ENCODE data around the gene FOXP1.

FOXP1 gene

DNA sequence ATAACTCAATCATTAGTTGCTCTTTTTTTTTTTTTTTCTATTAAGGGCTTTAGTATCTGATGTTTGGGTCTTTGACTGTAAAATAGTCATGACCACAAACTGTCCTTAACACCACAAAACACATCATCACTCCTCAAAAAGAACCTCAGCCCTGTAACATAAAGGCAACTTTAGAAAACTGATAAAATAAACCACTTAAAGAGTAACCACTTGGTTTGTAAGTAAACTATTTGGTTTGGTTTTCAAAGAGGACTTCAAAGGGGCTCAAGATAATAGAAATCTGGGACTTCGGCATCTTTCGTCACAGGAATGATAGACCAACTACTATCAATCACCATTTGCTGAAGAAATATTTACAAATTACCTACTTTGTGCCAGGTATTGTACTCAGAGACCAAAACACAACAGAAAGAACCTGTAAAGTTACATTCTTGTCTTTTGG is 167.8 kb downstream of the FOXP1 start:
- no peaks in the 10 kb centered on the region for H3K4me1 ChIP-seq (ENCODE audit: control insufficient read depth in 5 of 5, insufficient read depth in 5 of 5, low read length in 5 of 5)
- no peak overlapping the region for H3K27ac ChIP-seq (ENCODE audit: low read depth, low read length)
- no peak overlapping the region for H3K9ac ChIP-seq (ENCODE audit: low read length in 5 of 5)
- H3K9me3 ChIP-seq (ENCODE audit: control insufficient read depth in 5 of 5, low read length in 5 of 5) = no peaks in the 10 kb centered on the region
- no peak overlapping the region for H3K4me3 ChIP-seq (ENCODE audit: low read depth in 1 of 5, low read length in 5 of 5)
- H3K36me3 ChIP-seq (ENCODE audit: control insufficient read depth in 5 of 5, insufficient read depth in 5 of 5, low read length in 5 of 5) = peaks cover 0 to 2% (median 0%) of the 10 kb centered on the region in 5 donors
- no peaks in the 10 kb centered on the region for H3K27me3 ChIP-seq (ENCODE audit: control insufficient read depth in 5 of 5, insufficient read depth in 4 of 5, low read length in 5 of 5)

DNA sequence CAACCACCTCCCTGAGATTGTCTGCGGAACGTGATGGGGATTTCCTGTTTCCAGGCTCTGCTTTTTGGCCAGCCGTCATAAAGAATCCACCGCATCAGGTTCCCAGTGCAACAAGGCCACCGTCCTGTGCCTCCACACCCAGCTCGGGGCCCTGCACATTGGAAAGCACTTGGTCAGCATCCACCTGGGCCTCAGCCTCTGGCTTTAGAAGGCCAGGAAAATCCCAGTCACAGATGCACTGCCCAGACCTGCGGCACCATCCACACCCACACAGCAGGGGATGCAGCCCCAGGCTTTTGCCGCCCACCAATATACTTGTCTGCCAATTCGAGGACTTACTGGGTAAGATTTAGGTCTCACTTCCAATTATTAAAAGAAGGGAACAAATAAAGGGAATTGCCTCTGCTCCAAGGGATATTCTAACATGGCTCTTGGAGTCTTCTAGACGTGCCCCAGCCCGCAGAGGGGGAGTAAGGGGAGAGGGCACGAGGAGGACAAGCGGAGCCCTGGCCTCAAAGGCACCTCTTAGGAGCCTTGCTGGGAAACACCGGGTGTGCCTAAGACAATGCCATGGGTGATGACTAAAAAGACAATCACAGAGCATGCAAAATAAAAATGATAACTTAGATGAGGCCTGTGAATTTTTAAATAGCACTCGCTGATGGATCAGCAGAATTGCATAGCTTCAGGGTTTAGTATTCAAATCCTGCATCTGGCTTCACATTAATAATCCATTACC is 169.2 kb downstream of the FOXP1 start:
- Histone ChIP-seq H3K4me3 (ENCODE audit: low read depth in 1 of 5, low read length in 5 of 5) (no peak overlapping the region), H3K27me3 (ENCODE audit: control insufficient read depth in 5 of 5, insufficient read depth in 4 of 5, low read length in 5 of 5) (no peaks in the 10 kb centered on the region), H3K9me3 (ENCODE audit: control insufficient read depth in 5 of 5, low read length in 5 of 5) (no peaks in the 10 kb centered on the region), H3K36me3 (ENCODE audit: control insufficient read depth in 5 of 5, insufficient read depth in 5 of 5, low read length in 5 of 5) (no peaks in the 10 kb centered on the region), H3K27ac (ENCODE audit: low read depth, low read length) (no peak overlapping the region), H3K9ac (ENCODE audit: low read length in 5 of 5) (no peak overlapping the region), H3K4me1 (ENCODE audit: control insufficient read depth in 5 of 5, insufficient read depth in 5 of 5, low read length in 5 of 5) (no peaks in the 10 kb centered on the region)

DNA sequence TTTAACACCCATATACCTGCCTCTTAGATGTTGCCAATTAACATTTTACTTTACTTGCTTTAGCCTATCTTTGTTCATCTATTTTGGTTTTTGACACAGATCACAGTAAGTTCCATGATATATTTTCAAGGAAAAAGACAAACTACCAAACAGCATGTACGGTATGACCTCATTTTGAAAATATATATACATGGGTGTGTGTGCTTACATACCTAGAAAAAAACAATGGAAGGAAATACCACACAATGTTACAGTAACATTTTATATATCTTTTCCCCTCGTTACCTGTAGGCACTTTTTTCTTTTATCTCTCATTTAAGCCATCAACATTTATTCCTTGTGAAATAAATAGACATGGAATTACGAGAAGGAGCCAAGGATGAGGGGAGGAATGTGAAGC is 170.0 kb downstream of the FOXP1 start:
- Histone ChIP-seq H3K9me3 (ENCODE audit: control insufficient read depth in 5 of 5, low read length in 5 of 5) (no peaks in the 10 kb centered on the region), H3K27me3 (ENCODE audit: control insufficient read depth in 5 of 5, insufficient read depth in 4 of 5, low read length in 5 of 5) (no peaks in the 10 kb centered on the region), H3K4me1 (ENCODE audit: control insufficient read depth in 5 of 5, insufficient read depth in 5 of 5, low read length in 5 of 5) (no peaks in the 10 kb centered on the region), H3K4me3 (ENCODE audit: low read depth in 1 of 5, low read length in 5 of 5) (no peak overlapping the region), H3K9ac (ENCODE audit: low read length in 5 of 5) (no peak overlapping the region), H3K36me3 (ENCODE audit: control insufficient read depth in 5 of 5, insufficient read depth in 5 of 5, low read length in 5 of 5) (no peaks in the 10 kb centered on the region), H3K27ac (ENCODE audit: low read depth, low read length) (no peak overlapping the region)

DNA sequence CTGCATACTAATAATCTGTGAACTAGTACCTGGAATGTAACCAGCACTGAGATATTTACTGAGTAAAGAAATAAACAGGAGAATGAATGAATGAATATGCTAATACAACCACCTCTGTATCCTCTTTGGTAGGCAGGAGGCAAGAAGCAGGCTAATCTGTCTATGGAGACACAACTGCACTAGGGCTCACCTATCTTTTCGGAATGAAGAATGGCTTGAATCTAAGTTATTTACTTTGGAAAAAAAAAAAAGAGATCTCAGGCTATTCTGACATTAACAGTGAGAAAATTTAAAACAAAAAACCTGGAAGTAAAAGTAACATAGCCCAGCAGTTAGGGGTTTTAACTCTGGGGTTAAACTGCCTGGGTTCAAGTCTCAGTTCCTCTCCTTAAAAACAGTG is 174.2 kb downstream of the FOXP1 start:
- Histone ChIP-seq H3K9ac (ENCODE audit: low read length in 5 of 5) (no peak overlapping the region), H3K27me3 (ENCODE audit: control insufficient read depth in 5 of 5, insufficient read depth in 4 of 5, low read length in 5 of 5) (no peaks in the 10 kb centered on the region), H3K4me3 (ENCODE audit: low read depth in 1 of 5, low read length in 5 of 5) (no peak overlapping the region), H3K9me3 (ENCODE audit: control insufficient read depth in 5 of 5, low read length in 5 of 5) (no peaks in the 10 kb centered on the region), H3K27ac (ENCODE audit: low read depth, low read length) (no peak overlapping the region), H3K36me3 (ENCODE audit: control insufficient read depth in 5 of 5, insufficient read depth in 5 of 5, low read length in 5 of 5) (no peaks in the 10 kb centered on the region), H3K4me1 (ENCODE audit: control insufficient read depth in 5 of 5, insufficient read depth in 5 of 5, low read length in 5 of 5) (peaks cover 0 to 2% (median 0%) of the 10 kb centered on the region in 5 donors)

DNA sequence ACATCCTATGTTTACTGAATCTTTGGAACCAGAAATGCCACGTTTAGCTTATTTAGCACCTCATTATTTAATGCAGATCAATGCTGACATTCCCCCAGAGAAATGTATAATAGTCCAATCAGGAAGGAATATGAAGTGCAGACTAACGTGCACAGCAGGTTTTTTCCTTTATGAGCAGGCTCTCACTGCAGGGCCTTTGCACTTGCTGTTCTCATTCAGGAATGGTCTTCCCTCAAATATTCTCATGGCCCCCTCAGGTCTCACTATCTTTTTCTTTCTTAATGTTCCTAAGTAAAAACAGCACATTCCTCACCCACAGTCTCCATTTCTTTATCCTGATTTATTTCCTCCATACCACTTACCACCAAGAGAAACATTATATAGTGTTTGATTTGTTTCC is 174.6 kb downstream of the FOXP1 start:
- H3K4me3 ChIP-seq (ENCODE audit: low read depth in 1 of 5, low read length in 5 of 5) = no peak overlapping the region
- H3K9ac ChIP-seq (ENCODE audit: low read length in 5 of 5) = no peak overlapping the region
- H3K4me1 ChIP-seq (ENCODE audit: control insufficient read depth in 5 of 5, insufficient read depth in 5 of 5, low read length in 5 of 5) = peaks cover 0 to 4% (median 0%) of the 10 kb centered on the region in 5 donors
- H3K27ac ChIP-seq (ENCODE audit: low read depth, low read length) = no peak overlapping the region
- no peaks in the 10 kb centered on the region for H3K36me3 ChIP-seq (ENCODE audit: control insufficient read depth in 5 of 5, insufficient read depth in 5 of 5, low read length in 5 of 5)
- no peaks in the 10 kb centered on the region for H3K27me3 ChIP-seq (ENCODE audit: control insufficient read depth in 5 of 5, insufficient read depth in 4 of 5, low read length in 5 of 5)
- H3K9me3 ChIP-seq (ENCODE audit: control insufficient read depth in 5 of 5, low read length in 5 of 5) = no peaks in the 10 kb centered on the region

DNA sequence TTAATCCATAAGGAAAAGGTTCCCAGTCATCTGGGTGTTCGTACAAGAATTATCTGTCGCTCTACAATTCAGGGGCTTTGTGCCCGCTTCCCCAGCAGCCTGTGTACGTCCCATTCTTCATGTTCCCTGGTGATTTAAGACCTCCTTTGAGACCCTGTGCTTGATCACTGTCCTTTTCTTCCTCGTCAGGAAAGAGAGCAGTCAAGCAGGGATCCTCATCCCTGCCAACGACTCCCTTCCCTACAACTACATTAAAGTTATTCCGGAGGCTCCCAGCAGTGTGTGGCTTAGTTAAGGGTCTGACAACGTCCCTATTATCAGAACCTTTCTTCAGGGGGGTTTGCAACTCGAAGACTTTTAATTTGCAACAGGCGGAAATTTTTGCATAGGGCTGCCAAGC is 175.7 kb downstream of the FOXP1 start:
- no peaks in the 10 kb centered on the region for H3K36me3 ChIP-seq (ENCODE audit: control insufficient read depth in 5 of 5, insufficient read depth in 5 of 5, low read length in 5 of 5)
- no peak overlapping the region for H3K4me3 ChIP-seq (ENCODE audit: low read depth in 1 of 5, low read length in 5 of 5)
- H3K4me1 ChIP-seq (ENCODE audit: control insufficient read depth in 5 of 5, insufficient read depth in 5 of 5, low read length in 5 of 5) = peaks cover 0 to 4% (median 0%) of the 10 kb centered on the region in 5 donors
- H3K9ac ChIP-seq (ENCODE audit: low read length in 5 of 5) = no peak overlapping the region
- no peak overlapping the region for H3K27ac ChIP-seq (ENCODE audit: low read depth, low read length)
- no peaks in the 10 kb centered on the region for H3K9me3 ChIP-seq (ENCODE audit: control insufficient read depth in 5 of 5, low read length in 5 of 5)
- no peaks in the 10 kb centered on the region for H3K27me3 ChIP-seq (ENCODE audit: control insufficient read depth in 5 of 5, insufficient read depth in 4 of 5, low read length in 5 of 5)

DNA sequence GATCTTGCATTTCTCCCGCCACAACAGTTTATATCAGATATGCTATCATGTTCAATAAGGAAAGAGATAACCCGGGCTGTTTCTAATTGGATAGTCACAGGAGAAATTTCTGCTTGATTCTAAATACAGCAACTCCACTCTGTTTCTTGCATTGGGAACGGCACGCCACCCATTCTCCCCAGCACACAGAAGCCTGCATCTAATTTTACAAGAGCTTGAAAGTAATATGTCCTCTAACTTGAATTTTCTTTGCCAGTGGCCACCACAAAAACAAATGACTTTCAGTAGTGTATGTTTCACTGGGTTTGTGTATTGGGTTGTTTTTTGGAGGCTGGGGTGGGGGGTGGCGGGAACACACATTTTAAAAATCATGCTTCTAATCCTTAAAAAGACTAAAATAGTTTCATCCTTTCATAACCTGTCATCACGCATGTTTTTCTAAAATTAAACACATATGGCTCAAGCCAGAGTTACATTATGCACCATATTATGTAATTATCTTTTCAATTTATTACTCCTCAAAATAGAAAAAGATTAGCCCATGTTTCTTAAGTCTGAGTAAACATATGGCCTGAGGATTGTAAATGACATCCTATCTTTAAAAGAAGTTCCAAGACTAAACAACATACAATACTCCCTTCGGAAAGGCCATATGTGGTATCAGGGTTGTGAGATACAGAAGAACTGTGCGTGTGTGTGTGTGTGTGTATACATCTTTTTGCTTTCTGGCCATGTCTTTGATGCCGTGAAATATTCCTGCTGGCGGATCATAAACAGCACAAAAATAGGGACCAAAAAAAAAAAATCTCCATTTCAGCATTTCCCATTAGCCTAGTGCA is 176.3 kb downstream of the FOXP1 start:
- Histone ChIP-seq H3K27me3 (ENCODE audit: control insufficient read depth in 5 of 5, insufficient read depth in 4 of 5, low read length in 5 of 5) (no peaks in the 10 kb centered on the region), H3K9me3 (ENCODE audit: control insufficient read depth in 5 of 5, low read length in 5 of 5) (no peaks in the 10 kb centered on the region), H3K9ac (ENCODE audit: low read length in 5 of 5) (no peak overlapping the region), H3K4me1 (ENCODE audit: control insufficient read depth in 5 of 5, insufficient read depth in 5 of 5, low read length in 5 of 5) (peaks cover 0 to 4% (median 0%) of the 10 kb centered on the region in 5 donors), H3K4me3 (ENCODE audit: low read depth in 1 of 5, low read length in 5 of 5) (no peak overlapping the region), H3K36me3 (ENCODE audit: control insufficient read depth in 5 of 5, insufficient read depth in 5 of 5, low read length in 5 of 5) (no peaks in the 10 kb centered on the region), H3K27ac (ENCODE audit: low read depth, low read length) (no peak overlapping the region)

DNA sequence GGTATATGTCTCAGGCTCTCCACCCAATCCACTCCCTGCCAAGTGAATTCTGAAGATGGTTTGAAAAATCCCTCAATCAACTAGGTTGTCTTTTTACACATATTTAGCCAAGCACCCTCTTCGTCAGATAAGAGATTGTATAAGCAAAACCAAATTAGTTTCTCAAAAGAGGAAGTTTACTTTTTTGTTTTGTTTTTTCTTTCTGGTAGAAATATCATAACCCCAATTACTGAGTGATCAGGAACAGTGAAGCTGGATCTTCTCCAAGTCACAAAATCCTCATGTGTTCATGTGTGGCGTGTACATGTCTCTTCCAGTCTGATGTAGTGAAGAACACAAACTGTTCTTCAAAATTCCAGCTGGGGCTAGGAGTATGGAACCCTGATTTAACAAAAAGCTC is 180.6 kb downstream of the FOXP1 start:
- Histone ChIP-seq H3K9me3 (ENCODE audit: control insufficient read depth in 5 of 5, low read length in 5 of 5) (no peaks in the 10 kb centered on the region), H3K4me1 (ENCODE audit: control insufficient read depth in 5 of 5, insufficient read depth in 5 of 5, low read length in 5 of 5) (peaks cover 0 to 4% (median 0%) of the 10 kb centered on the region in 5 donors), H3K36me3 (ENCODE audit: control insufficient read depth in 5 of 5, insufficient read depth in 5 of 5, low read length in 5 of 5) (no peaks in the 10 kb centered on the region), H3K27me3 (ENCODE audit: control insufficient read depth in 5 of 5, insufficient read depth in 4 of 5, low read length in 5 of 5) (no peaks in the 10 kb centered on the region), H3K9ac (ENCODE audit: low read length in 5 of 5) (no peak overlapping the region), H3K4me3 (ENCODE audit: low read depth in 1 of 5, low read length in 5 of 5) (no peak overlapping the region), H3K27ac (ENCODE audit: low read depth, low read length) (no peak overlapping the region)

DNA sequence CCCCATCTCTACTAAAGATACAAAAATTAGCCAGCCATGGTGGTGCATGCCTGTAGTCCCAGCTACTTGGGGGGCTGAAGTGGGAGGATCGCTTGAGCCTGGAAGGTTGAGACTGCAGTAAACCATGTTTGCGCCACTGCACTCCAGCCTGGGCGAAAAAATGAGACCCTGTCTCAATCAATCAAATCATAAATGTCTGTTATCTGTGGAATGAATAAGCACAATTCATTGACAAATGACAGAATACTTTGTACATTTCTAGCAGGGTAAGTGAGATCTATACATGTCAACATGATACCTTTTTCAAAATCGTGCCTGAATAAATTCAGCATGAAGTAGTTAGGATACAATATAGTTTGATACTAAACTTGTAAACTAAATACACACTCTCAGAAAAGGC is 181.2 kb downstream of the FOXP1 start:
- Histone ChIP-seq H3K27me3 (ENCODE audit: control insufficient read depth in 5 of 5, insufficient read depth in 4 of 5, low read length in 5 of 5) (no peaks in the 10 kb centered on the region), H3K9me3 (ENCODE audit: control insufficient read depth in 5 of 5, low read length in 5 of 5) (no peaks in the 10 kb centered on the region), H3K36me3 (ENCODE audit: control insufficient read depth in 5 of 5, insufficient read depth in 5 of 5, low read length in 5 of 5) (no peaks in the 10 kb centered on the region), H3K4me3 (ENCODE audit: low read depth in 1 of 5, low read length in 5 of 5) (no peak overlapping the region), H3K4me1 (ENCODE audit: control insufficient read depth in 5 of 5, insufficient read depth in 5 of 5, low read length in 5 of 5) (peaks cover 0 to 7% (median under 1%) of the 10 kb centered on the region in 5 donors), H3K27ac (ENCODE audit: low read depth, low read length) (no peak overlapping the region), H3K9ac (ENCODE audit: low read length in 5 of 5) (no peak overlapping the region)

DNA sequence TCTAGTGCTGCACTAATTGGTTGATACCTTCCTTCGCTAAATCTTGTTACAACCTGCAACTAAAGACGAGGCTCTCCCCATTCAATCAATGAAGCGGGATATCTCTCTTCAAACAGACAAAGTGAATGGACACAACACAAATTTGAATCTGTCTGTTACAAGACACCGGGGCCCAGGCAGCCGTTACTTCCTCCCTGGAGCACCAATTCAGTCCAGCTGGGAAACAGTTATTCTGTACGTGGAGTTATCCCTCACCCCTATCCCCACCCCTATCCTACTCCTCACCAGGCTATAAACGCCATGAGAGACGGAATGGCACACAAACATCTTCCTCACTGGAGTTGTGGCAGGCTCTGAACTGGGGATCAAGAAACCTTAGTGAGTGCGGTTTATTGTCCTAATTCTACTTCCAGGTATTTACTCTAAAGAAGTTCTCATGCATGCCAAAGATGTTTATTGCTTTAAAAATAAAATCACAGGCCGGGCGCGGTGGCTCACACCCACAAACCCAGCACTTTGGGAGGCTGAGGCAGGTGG is 181.8 kb downstream of the FOXP1 start:
- Histone ChIP-seq H3K36me3 (ENCODE audit: control insufficient read depth in 5 of 5, insufficient read depth in 5 of 5, low read length in 5 of 5) (no peaks in the 10 kb centered on the region), H3K27ac (ENCODE audit: low read depth, low read length) (no peak overlapping the region), H3K4me1 (ENCODE audit: control insufficient read depth in 5 of 5, insufficient read depth in 5 of 5, low read length in 5 of 5) (peaks cover 0 to 9% (median 3%) of the 10 kb centered on the region in 5 donors), H3K27me3 (ENCODE audit: control insufficient read depth in 5 of 5, insufficient read depth in 4 of 5, low read length in 5 of 5) (no peaks in the 10 kb centered on the region), H3K4me3 (ENCODE audit: low read depth in 1 of 5, low read length in 5 of 5) (no peak overlapping the region), H3K9me3 (ENCODE audit: control insufficient read depth in 5 of 5, low read length in 5 of 5) (no peaks in the 10 kb centered on the region), H3K9ac (ENCODE audit: low read length in 5 of 5) (no peak overlapping the region)

Measured in subcutaneous abdominal adipose tissue (tissue), 5 donors.